Liver (tissue), 9 donors: Measurements from ENCODE around the gene ZFP36L2. TPM values are rescaled to one million over a fixed set of nuclear protein-coding genes. Genes with fewer than 3 reads are reported as not detected.

Experiments used
- DNase-seq: peaks from one replicate; pipeline ENCODE4 v3.0.0-alpha.2; 2017; ENCODE audit warnings: low spot score
- H3K27ac ChIP-seq, 2 donors: one replicate each; pipeline ENCODE4 v1.7.0; 2013; ENCODE audit warnings: inconsistent platforms in 2 of 2, low read length in 2 of 2, control low read depth in 1 of 2, low read depth in 1 of 2, mild to moderate bottlenecking in 1 of 2
- H3K27me3 ChIP-seq, 4 donors: one replicate each; pipeline versions ENCODE4 v1.6.1 to v1.7.0; 2013; ENCODE audit warnings: low read length in 3 of 4, inconsistent platforms in 1 of 4, mild to moderate bottlenecking in 1 of 4, moderate library complexity in 1 of 4; ENCODE audit not compliant: control insufficient read depth in 4 of 4, insufficient read depth in 4 of 4
- H3K36me3 ChIP-seq, 4 donors: one replicate each; pipeline versions ENCODE4 v1.6.1 to v1.7.0; 2013; ENCODE audit warnings: low read length in 3 of 4, mild to moderate bottlenecking in 3 of 4, low read depth in 1 of 4, moderate library complexity in 1 of 4; ENCODE audit not compliant: control insufficient read depth in 4 of 4, insufficient read depth in 3 of 4
- H3K4me1 ChIP-seq, 4 donors: one replicate each; pipeline versions ENCODE4 v1.6.1 to v1.7.0; 2013; ENCODE audit warnings: low read length in 3 of 4, mild to moderate bottlenecking in 3 of 4, moderate library complexity in 1 of 4; ENCODE audit not compliant: control insufficient read depth in 4 of 4, insufficient read depth in 4 of 4
- H3K4me3 ChIP-seq, 3 donors: one replicate each; pipeline versions ENCODE4 v1.6.1 to v1.7.0; 2013; ENCODE audit warnings: low read length in 3 of 3, control low read depth in 1 of 3, low read depth in 1 of 3, mild to moderate bottlenecking in 1 of 3
- H3K9ac ChIP-seq, 2 donors: one replicate each; pipeline ENCODE4 v1.7.0; 2013; ENCODE audit warnings: low read length in 2 of 2, mild to moderate bottlenecking in 2 of 2, moderate library complexity in 2 of 2, control low read depth in 1 of 2, low read depth in 1 of 2
- H3K9me3 ChIP-seq, 4 donors: one replicate each; pipeline versions ENCODE4 v1.6.1 to v1.7.0; 2013; ENCODE audit warnings: low read length in 3 of 4; ENCODE audit not compliant: control insufficient read depth in 4 of 4
- ATF3 ChIP-seq: IDR thresholded peaks from 2 replicates; pipeline ENCODE4 v1.6.1; 2016; ENCODE audit warnings: antibody characterized with exemption
- EGR1 ChIP-seq, 2 donors: IDR thresholded peaks; 2 replicates each; pipeline ENCODE4 v1.6.1; 2016 to 2018; ENCODE audit warnings: antibody characterized with exemption in 2 of 2, low read depth in 2 of 2
- FOXA1 ChIP-seq: IDR thresholded peaks from 2 replicates; pipeline ENCODE4 v1.6.1; 2016; ENCODE audit warnings: antibody characterized with exemption
- FOXA2 ChIP-seq: IDR thresholded peaks from 2 replicates; pipeline ENCODE4 v1.6.1; 2016; ENCODE audit warnings: antibody characterized with exemption
- GABPA ChIP-seq, 2 donors: IDR thresholded peaks in 1 of 2; conservative IDR thresholded peaks in 1 of 2; 2 replicates each; pipeline ENCODE4 v1.6.1; 2016; ENCODE audit warnings: antibody characterized with exemption in 2 of 2, mild to moderate bottlenecking in 1 of 2, moderate library complexity in 1 of 2
- HNF4A ChIP-seq, 2 donors: conservative IDR thresholded peaks; 2 replicates each; pipeline ENCODE4 v1.6.1; 2016; ENCODE audit warnings: antibody characterized with exemption in 2 of 2, mild to moderate bottlenecking in 2 of 2
- HNF4G ChIP-seq: IDR thresholded peaks from 2 replicates; pipeline ENCODE4 v1.6.1; 2016; ENCODE audit warnings: antibody characterized with exemption
- JUND ChIP-seq, 2 donors: IDR thresholded peaks; 2 replicates each; pipeline ENCODE4 v1.6.1; 2016; ENCODE audit warnings: antibody characterized with exemption in 2 of 2
- NR2F2 ChIP-seq: IDR thresholded peaks from 2 replicates; pipeline ENCODE4 v1.6.1; 2016; ENCODE audit warnings: antibody characterized with exemption
- RAD21 ChIP-seq, 2 donors: IDR thresholded peaks; 2 replicates each; pipeline ENCODE4 v1.6.1; 2016; ENCODE audit warnings: antibody characterized with exemption in 2 of 2, mild to moderate bottlenecking in 2 of 2
- RXRA ChIP-seq, 2 donors: IDR thresholded peaks; 2 replicates each; pipeline ENCODE4 v1.6.1; 2017 to 2018; ENCODE audit warnings: antibody characterized with exemption in 2 of 2, mild to moderate bottlenecking in 1 of 2
- SP1 ChIP-seq: IDR thresholded peaks from 2 replicates; pipeline ENCODE4 v1.6.1; 2018; ENCODE audit warnings: antibody characterized with exemption, mild to moderate bottlenecking
- TAF1 ChIP-seq: conservative IDR thresholded peaks from 2 replicates; pipeline ENCODE4 v1.6.1; 2016; ENCODE audit warnings: antibody characterized with exemption, mild to moderate bottlenecking
- YY1 ChIP-seq: IDR thresholded peaks from 2 replicates; pipeline ENCODE4 v1.6.1; 2016; ENCODE audit warnings: antibody characterized with exemption, mild to moderate bottlenecking
- ZBTB33 ChIP-seq: IDR thresholded peaks from 2 replicates; pipeline ENCODE4 v1.6.1; 2016; ENCODE audit warnings: antibody characterized with exemption
- WGBS: extraction: QIAGEN DNeasy Blood & Tissue Kit; methylation state at CpG from one replicate; pipeline ENCODE4 v1.1.7; 2013; 5-methylcytosine and 5-hydroxymethylcytosine counted together
- polyA plus RNA-seq, 2 donors: library from polyadenylated mRNA; stranded (reverse) in 1 of 2; unstranded in 1 of 2; fragments of 200-250 nt in 1 of 2; fragments of >200 nt in 1 of 2; fragmentation: Nextera tagmentation in 1 of 2; extraction: Ambion mirVana in 1 of 2; gene quantifications; one replicate each; pipeline versions ENCODE4 v1.2.1 to v1.2.3, GENCODE V29; 2013 to 2015
- total RNA-seq, 2 donors: library from RNA; depleted of rRNA; stranded (reverse); fragments of >200 nt; gene quantifications; one replicate each; pipeline ENCODE4 v1.2.3, GENCODE V29; 2014
- TF ChIP-seq, protein P1 (sequence below): fragments of 150-350 bp; IDR thresholded peaks from 2 replicates; pipeline ENCODE4 v1.5.1; 2017; ENCODE audit warnings: improper control_type of control experiment, low read depth, low read length; ENCODE audit not compliant: missing input control
- TF ChIP-seq, protein P2 (sequence below): IDR thresholded peaks from 2 replicates; pipeline ENCODE4 v1.6.1; 2016; ENCODE audit warnings: antibody characterized with exemption, mild to moderate bottlenecking
- TF ChIP-seq, protein P3 (sequence below): IDR thresholded peaks from 2 replicates; pipeline ENCODE4 v1.6.1; 2016; ENCODE audit warnings: antibody characterized with exemption
- donor health status: healthy.
- donor health status: healthy.
- donor health status: healthy.
- donor health status: healthy.
- donor health status: healthy.

The ZFP36L2 gene
- total and polyA plus RNA-seq, 4 donors = 10.3 to 26.8 (median 18.9) TPM

GRCh38 chr2:43221763-43222474 is 4.5 kb downstream of the ZFP36L2 start:
- peaks cover 12 to 61% (median 48%) of the 10 kb centered on the region in 4 donors for H3K4me1 ChIP-seq
- TF ChIP-seq JUND (IDR thresholded peaks at IDR 0.05) (peak; percentile 90 to 95), RXRA (IDR thresholded peaks at IDR 0.05) (peak; percentile 20 to 35), ZBTB33 (no peak), HNF4A (conservative IDR thresholded peaks at IDR 0.05) (no peak), SP1 (peak; percentile 37), HNF4G (no peak), TAF1 (no peak), NR2F2 (peak; percentile 45), RAD21 (IDR thresholded peaks at IDR 0.05) (peak; percentile 42 to 49), ATF3 (no peak), GABPA (IDR thresholded peaks at IDR 0.05 in 1 of 2, conservative IDR thresholded peaks at IDR 0.05 in 1 of 2) (peak in 1 of 2 donors; percentile 11), YY1 (no peak), EGR1 (IDR thresholded peaks at IDR 0.05; ENCODE audit: low read depth in 2 of 2) (no peak), FOXA1 (no peak), FOXA2 (no peak)
- TF ChIP-seq, protein P1, sequence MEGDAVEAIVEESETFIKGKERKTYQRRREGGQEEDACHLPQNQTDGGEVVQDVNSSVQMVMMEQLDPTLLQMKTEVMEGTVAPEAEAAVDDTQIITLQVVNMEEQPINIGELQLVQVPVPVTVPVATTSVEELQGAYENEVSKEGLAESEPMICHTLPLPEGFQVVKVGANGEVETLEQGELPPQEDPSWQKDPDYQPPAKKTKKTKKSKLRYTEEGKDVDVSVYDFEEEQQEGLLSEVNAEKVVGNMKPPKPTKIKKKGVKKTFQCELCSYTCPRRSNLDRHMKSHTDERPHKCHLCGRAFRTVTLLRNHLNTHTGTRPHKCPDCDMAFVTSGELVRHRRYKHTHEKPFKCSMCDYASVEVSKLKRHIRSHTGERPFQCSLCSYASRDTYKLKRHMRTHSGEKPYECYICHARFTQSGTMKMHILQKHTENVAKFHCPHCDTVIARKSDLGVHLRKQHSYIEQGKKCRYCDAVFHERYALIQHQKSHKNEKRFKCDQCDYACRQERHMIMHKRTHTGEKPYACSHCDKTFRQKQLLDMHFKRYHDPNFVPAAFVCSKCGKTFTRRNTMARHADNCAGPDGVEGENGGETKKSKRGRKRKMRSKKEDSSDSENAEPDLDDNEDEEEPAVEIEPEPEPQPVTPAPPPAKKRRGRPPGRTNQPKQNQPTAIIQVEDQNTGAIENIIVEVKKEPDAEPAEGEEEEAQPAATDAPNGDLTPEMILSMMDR = no peak
- TF ChIP-seq, protein P2, sequence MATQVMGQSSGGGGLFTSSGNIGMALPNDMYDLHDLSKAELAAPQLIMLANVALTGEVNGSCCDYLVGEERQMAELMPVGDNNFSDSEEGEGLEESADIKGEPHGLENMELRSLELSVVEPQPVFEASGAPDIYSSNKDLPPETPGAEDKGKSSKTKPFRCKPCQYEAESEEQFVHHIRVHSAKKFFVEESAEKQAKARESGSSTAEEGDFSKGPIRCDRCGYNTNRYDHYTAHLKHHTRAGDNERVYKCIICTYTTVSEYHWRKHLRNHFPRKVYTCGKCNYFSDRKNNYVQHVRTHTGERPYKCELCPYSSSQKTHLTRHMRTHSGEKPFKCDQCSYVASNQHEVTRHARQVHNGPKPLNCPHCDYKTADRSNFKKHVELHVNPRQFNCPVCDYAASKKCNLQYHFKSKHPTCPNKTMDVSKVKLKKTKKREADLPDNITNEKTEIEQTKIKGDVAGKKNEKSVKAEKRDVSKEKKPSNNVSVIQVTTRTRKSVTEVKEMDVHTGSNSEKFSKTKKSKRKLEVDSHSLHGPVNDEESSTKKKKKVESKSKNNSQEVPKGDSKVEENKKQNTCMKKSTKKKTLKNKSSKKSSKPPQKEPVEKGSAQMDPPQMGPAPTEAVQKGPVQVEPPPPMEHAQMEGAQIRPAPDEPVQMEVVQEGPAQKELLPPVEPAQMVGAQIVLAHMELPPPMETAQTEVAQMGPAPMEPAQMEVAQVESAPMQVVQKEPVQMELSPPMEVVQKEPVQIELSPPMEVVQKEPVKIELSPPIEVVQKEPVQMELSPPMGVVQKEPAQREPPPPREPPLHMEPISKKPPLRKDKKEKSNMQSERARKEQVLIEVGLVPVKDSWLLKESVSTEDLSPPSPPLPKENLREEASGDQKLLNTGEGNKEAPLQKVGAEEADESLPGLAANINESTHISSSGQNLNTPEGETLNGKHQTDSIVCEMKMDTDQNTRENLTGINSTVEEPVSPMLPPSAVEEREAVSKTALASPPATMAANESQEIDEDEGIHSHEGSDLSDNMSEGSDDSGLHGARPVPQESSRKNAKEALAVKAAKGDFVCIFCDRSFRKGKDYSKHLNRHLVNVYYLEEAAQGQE = peak; percentile 37
- TF ChIP-seq, protein P3, sequence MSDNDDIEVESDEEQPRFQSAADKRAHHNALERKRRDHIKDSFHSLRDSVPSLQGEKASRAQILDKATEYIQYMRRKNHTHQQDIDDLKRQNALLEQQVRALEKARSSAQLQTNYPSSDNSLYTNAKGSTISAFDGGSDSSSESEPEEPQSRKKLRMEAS = peak; percentile 28
- DNase-seq = peak; percentile 80
- under 1% methylated on average over 8 of the region's 8 CpGs for WGBS
- H3K9me3 ChIP-seq = no peaks in the 10 kb centered on the region
- H3K36me3 ChIP-seq = peaks cover 0 to 8% (median 1%) of the 10 kb centered on the region in 4 donors
- H3K27ac ChIP-seq = peak overlapping the region; percentile 76 to 89
- peak overlapping the region; percentile 73 to 94 for H3K9ac ChIP-seq
- H3K27me3 ChIP-seq = no peaks in the 10 kb centered on the region
- H3K4me3 ChIP-seq = peak overlapping the region in 2 of 3 donors; percentile 48 to 84
